GM18951 (cell line): ENCODE data around the gene POLR2F.
"Not testable (repeated sequence)": the region's sequence is repeated elsewhere in the genome, so short reads cannot be mapped to it uniquely, and the experiment has no call there.

Experiments used
- POLR2A ChIP-seq: IDR thresholded peaks from 4 replicates; pipeline ENCODE4 v1.6.1; 2011; ENCODE audit warnings: mild to moderate bottlenecking; ENCODE audit not compliant: insufficient read length, insufficient read depth; ENCODE audit errors: extremely low read depth
- in situ Hi-C: fragments of 300-500 bp; cut with MboI; formaldehyde crosslinking; loops from one replicate; pipeline ENCODE4 v1.12.0; 2022; ENCODE audit warnings: low sequenced_read_pairs, mixed read lengths, inconsistent platforms; ENCODE audit not compliant: unreplicated experiment

POLR2F gene

GRCh38 chr22:37951305-37951704 is 2.2 kb upstream of the POLR2F start:
- in situ Hi-C loops, result no loop called here

GRCh38 chr22:37952629-37953028 is 870 bp upstream of the POLR2F start:
- in situ Hi-C loops, result not testable (repeated sequence)

More at GRCh38 chr22:37951305-37951704, 2.2 kb upstream of the POLR2F start:
- TF ChIP-seq POLR2A, result no peak

GRCh38 chr22:37953062-37953436 is 450 bp upstream of the POLR2F start:
- no peak for TF ChIP-seq POLR2A
- in situ Hi-C loops, result no loop called here

- TF ChIP-seq POLR2A, result no peak
- in situ Hi-C loops, result no loop called here
Observed at GRCh38 chr22:37954686-37955085, 1.2 kb downstream of the POLR2F start.

- in situ Hi-C loops, result not testable (repeated sequence)
Observed at GRCh38 chr22:37955825-37956397, 2.4 kb downstream of the POLR2F start.

- TF ChIP-seq POLR2A, result no peak
- in situ Hi-C loops, result no loop called here
Observed at GRCh38 chr22:37957232-37957631, 3.7 kb downstream of the POLR2F start.

GRCh38 chr22:37959231-37959825 is 5.8 kb downstream of the POLR2F start:
- in situ Hi-C loops, result no loop called here
- TF ChIP-seq POLR2A, result no peak

GRCh38 chr22:37961062-37961461 is 7.6 kb downstream of the POLR2F start:
- TF ChIP-seq POLR2A, result no peak
- in situ Hi-C loops, result loop anchor here (10.0 kb wide), 1 partner anchor 146 kb away; no protein-coding TSS in a partner anchor

- no peak for TF ChIP-seq POLR2A
Observed at GRCh38 chr22:37965940-37966664, 12.6 kb downstream of the POLR2F start.

GRCh38 chr22:37967147-37967546 is 13.6 kb downstream of the POLR2F start:
- no peak for TF ChIP-seq POLR2A
- in situ Hi-C loops, result loop anchor here (10.0 kb wide), 1 partner anchor 152 kb away; no protein-coding TSS in a partner anchor

More at GRCh38 chr22:37965940-37966664, 12.6 kb downstream of the POLR2F start:
- in situ Hi-C loops, result loop anchor here (10.0 kb wide), 1 partner anchor 151 kb away; no protein-coding TSS in a partner anchor

GRCh38 chr22:37967637-37968451 is 14.3 kb downstream of the POLR2F start:
- TF ChIP-seq POLR2A, result no peak
- in situ Hi-C loops, result loop anchor here (10.0 kb wide), 1 partner anchor 153 kb away; no protein-coding TSS in a partner anchor

GRCh38 chr22:37968452-37969251 is 15.2 kb downstream of the POLR2F start:
- in situ Hi-C loops, result loop anchor here (10.0 kb wide), 1 partner anchor 154 kb away; no protein-coding TSS in a partner anchor
- no peak for TF ChIP-seq POLR2A
